GM20000 (cell line): Measurements from ENCODE around the gene WDSUB1.

ENCODE experiments used
- DNase-seq: peaks from one replicate; pipeline ENCODE4 v3.0.0; 2012; ENCODE audit warnings: low spot score
- CTCF ChIP-seq: IDR thresholded peaks from 2 replicates; pipeline ENCODE4 v1.5.1; 2012; ENCODE audit warnings: mild to moderate bottlenecking, control low read depth; ENCODE audit errors: extremely low read depth, missing control alignments

The WDSUB1 gene

DNA sequence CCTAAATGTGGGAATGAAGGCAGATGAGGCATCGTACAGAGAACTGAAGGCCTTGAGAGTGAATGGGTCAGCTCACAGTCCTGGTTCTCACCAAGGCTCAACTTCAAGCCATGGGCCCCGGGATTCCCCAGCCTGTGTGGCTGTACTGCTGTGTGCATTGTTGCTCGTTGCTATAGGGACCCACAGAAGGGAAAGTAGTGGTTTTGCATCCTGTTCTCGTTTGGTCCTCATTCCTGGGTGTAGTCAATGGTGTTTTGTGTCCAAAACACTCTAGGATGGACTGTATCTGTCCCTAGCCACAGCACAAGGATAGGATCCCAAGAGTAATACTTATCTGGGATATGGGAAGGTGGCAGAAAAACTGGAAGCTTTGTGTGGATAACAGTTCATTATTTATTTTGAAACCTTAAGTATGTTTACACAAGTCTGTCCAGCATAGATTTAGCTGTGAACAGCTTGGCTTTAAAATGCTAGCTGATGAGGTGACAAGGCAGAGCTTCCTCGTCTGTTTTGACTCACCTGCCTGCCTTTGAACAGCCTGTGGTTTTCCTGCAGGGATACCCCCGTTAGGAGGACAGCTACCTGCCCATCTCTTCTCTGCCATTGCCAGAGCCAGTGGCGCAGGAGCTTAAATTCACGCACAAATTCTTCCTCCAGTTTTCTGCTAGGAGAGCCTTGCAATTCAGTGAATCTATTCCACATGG lies 85.0 kb downstream of the WDSUB1 start:
- TF ChIP-seq CTCF: no peak
- peak; percentile 81 for DNase-seq

DNA sequence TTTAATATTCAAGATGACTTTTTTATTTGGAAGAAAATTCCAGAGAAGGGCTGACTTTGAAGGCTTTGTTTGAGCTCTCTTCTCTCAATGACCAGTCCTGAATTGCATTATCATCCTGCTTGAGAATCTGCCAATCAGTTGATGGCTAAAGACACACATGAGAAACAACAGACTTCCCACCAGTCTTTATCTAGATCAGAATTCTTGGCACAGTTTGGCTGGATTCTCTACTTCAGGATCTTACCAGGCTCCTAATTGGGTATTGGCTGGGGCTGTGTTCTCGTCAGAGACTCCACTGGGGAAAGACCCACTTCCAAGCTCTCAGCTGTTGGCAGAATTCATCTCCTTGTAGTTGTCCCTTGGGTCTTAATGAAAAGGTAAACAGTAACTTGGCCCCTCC lies 86.0 kb downstream of the WDSUB1 start:
- no peak for TF ChIP-seq CTCF
- DNase-seq: no peak

- no peak for TF ChIP-seq CTCF
- no peak for DNase-seq
Measured at GRCh38 chr2:159199761-159200465, 86.6 kb downstream of the WDSUB1 start.

DNA sequence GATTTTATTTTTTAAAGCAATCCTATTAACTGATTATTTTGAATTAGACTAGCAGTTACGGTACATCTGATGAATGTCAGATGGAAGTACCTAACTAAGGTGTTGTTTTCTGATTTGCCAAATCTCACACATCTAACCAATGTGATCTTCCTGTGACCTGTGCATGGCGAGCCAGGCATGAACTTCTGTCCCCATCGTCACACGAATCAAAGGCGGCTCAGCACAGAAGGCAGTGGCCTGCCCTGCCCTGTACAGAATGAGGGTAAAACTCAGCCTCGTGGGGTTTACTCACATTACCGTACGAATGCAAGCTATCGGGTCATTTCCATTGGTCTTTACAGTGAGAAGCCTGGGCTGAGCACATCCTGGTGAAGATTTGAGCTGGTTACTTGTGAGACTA lies 87.3 kb downstream of the WDSUB1 start:
- no peak for DNase-seq
- no peak for TF ChIP-seq CTCF

DNA sequence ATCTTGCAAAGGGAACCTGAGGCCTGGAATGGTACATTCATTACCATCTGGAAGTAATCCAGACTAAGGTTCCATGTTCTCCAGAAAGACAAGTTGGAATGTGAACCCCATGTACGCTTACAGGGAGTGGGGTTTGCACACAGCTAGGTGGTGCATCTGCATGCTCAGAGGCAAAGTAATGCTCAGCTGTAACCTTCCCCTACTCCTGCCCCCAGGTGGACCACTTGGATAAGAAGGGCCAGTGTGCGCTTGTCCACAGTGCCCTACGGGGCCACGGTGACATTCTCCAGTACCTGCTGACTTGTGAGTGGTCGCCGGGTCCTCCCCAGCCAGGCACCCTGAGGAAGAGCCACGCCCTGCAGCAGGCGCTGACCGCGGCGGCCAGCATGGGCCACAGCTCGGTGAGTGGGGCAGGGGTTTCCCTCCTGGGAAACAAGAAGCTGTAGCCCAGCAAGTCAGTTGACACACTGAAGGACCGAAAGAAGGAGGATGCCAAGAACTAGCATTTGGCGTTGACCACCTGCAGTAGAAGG lies 90.0 kb downstream of the WDSUB1 start:
- no peak for DNase-seq
- no peak for TF ChIP-seq CTCF

DNA sequence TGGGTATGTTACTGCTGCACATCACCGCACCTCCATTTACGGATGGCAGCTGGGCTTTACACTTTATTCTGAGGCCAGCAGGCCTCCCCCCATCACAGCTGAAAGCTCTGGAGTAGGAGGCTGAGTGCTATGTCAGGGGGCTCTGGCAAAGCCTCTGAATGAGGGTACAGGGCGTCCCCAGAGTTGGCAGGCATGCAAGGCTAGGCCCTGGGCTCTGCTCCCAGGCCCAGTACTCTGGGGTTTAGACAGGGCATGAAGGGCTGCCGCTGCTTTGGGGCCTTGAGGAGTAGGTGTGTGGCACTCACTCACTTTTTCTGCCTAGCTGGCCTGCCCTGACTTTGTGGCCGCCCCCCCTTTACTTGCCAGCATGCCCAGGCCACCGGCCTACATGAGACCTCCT lies 90.8 kb downstream of the WDSUB1 start:
- TF ChIP-seq CTCF: no peak
- DNase-seq: no peak

GRCh38 chr2:159194241-159194640 lies 92.3 kb downstream of the WDSUB1 start:
- DNase-seq: no peak
- TF ChIP-seq CTCF: no peak
